Heart left ventricle (tissue), 13 donors: Measurements from ENCODE around the gene SLC39A9.

Source experiments
- POLR2A ChIP-seq, 2 donors: fragments of 450-650 bp; IDR thresholded peaks; one replicate each; pipeline ENCODE4 v1.6.1; 2017; ENCODE audit warnings: antibody characterized with exemption in 2 of 2, mild to moderate bottlenecking in 2 of 2, moderate library complexity in 2 of 2
- TF ChIP-seq, protein P1 (sequence below), 12 donors: fragments of 200-600 bp; sonication (generic) in 4 of 12; IDR thresholded peaks; one replicate each; pipeline versions ENCODE4 v1.5.0 to v1.8.0; 2018 to 2022; ENCODE audit warnings: antibody characterized with exemption in 12 of 12, mild to moderate bottlenecking in 5 of 12
- donor health status: ischemic (EF 13 %, LVEDD 7.1; RV severe dilation, severe dysfunction).
- donor health status: DM: no; HTN: yes; CAD: no.
- donor health status: DM: no; HTN: no; CAD: no.
- donor health status: ischemic (EF 25% LVEDD 6.9; RV normal size, moderate dysfunction).
- donor health status: ischemic (EF 25% LVEDD 5.7; RV mildly dilated, moderate dysfunction).
- donor health status: ischemic (EF 35%, LVEDD 5.7; RV mildly dilated, moderate dysfunction).
- donor health status: nonischemic (EF 11% LVEDD 7.7; RV severe dilation, severe dysfunction).
- donor health status: DM: yes; HTN: yes; CAD: no.
- donor health status: PGD.
- donor health status: ischemic (EF 29% LVEDD 5.4; RV normal size, mild dysfunction).
- donor health status: nonischemic (EF 23%, LVEDD 6.1; RV moderate dilation, normal function).

DNA sequence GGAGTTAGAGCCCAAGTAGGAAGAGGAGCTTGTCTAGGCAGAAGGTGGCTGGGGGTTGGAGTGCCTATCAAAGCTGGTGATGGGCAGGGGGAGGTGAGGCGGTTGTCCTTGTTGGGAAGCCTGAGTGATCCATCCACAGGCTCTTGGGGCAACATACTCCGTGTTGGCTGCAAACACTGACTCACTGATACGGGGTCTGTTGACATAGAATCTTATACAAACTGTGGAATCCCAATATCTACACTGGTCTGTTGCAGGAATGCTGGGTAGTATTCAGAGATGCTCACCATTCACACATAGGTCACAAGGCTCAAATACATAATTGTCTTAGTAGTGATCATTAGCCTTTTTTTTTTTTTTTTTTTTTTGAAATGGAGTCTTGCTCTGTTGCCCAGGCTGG, 26.3 kb upstream of the SLC39A9 start:
- TF ChIP-seq, protein P1, sequence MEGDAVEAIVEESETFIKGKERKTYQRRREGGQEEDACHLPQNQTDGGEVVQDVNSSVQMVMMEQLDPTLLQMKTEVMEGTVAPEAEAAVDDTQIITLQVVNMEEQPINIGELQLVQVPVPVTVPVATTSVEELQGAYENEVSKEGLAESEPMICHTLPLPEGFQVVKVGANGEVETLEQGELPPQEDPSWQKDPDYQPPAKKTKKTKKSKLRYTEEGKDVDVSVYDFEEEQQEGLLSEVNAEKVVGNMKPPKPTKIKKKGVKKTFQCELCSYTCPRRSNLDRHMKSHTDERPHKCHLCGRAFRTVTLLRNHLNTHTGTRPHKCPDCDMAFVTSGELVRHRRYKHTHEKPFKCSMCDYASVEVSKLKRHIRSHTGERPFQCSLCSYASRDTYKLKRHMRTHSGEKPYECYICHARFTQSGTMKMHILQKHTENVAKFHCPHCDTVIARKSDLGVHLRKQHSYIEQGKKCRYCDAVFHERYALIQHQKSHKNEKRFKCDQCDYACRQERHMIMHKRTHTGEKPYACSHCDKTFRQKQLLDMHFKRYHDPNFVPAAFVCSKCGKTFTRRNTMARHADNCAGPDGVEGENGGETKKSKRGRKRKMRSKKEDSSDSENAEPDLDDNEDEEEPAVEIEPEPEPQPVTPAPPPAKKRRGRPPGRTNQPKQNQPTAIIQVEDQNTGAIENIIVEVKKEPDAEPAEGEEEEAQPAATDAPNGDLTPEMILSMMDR (IDR thresholded peaks at IDR 0.05) = no peak
- no peak for TF ChIP-seq POLR2A (IDR thresholded peaks at IDR 0.05)
